Gastroesophageal sphincter (tissue), 3 donors: ENCODE results near the gene GALK2.

Source experiments
- POLR2A ChIP-seq, 2 donors: fragments of 450-650 bp; IDR thresholded peaks; one replicate each; pipeline ENCODE4 v1.6.1; 2017; ENCODE audit warnings: antibody characterized with exemption in 2 of 2, mild to moderate bottlenecking in 2 of 2, moderate library complexity in 1 of 2
- POLR2AphosphoS5 ChIP-seq: sonication (generic); formaldehyde crosslinking; IDR thresholded peaks from one replicate; pipeline ENCODE4 v1.6.1; 2017; ENCODE audit warnings: antibody characterized with exemption
- TF ChIP-seq, protein P1 (sequence below), 4 experiments: fragments of 200-600 bp in 2 of 4; fragments of 450-650 bp in 2 of 4; sonication (generic) in 1 of 4; IDR thresholded peaks; one replicate each; pipeline ENCODE4 v1.5.1; 2017 to 2019; ENCODE audit warnings: antibody characterized with exemption in 4 of 4, mild to moderate bottlenecking in 2 of 4, moderate library complexity in 2 of 4

DNA sequence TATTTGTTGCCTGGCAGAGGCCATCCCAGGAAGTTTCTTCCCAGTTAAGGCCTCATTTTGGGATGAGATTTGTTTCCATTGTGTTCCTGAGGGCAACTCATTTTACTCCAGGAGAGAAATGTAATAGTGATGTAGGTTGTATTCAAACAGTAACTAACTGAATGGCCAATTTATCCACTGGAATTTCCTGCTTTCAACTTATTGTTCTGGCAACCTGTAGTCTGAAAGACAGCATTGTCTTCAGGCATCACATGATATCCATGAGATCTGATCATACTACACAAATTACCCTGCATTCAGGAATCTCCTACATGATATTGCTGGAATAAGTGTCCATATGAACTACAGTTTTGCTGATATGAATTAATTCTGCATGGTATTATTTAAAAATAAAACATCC, 173.5 kb downstream of the GALK2 start:
- TF ChIP-seq, protein P1, sequence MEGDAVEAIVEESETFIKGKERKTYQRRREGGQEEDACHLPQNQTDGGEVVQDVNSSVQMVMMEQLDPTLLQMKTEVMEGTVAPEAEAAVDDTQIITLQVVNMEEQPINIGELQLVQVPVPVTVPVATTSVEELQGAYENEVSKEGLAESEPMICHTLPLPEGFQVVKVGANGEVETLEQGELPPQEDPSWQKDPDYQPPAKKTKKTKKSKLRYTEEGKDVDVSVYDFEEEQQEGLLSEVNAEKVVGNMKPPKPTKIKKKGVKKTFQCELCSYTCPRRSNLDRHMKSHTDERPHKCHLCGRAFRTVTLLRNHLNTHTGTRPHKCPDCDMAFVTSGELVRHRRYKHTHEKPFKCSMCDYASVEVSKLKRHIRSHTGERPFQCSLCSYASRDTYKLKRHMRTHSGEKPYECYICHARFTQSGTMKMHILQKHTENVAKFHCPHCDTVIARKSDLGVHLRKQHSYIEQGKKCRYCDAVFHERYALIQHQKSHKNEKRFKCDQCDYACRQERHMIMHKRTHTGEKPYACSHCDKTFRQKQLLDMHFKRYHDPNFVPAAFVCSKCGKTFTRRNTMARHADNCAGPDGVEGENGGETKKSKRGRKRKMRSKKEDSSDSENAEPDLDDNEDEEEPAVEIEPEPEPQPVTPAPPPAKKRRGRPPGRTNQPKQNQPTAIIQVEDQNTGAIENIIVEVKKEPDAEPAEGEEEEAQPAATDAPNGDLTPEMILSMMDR (IDR thresholded peaks at IDR 0.05): no peak
- TF ChIP-seq POLR2A (IDR thresholded peaks at IDR 0.05) (no peak), POLR2AphosphoS5 (no peak)
